B cell (primary cell): ENCODE measurements around the gene SKIC2.

ENCODE experiments used
- CTCF ChIP-seq: fragments of 200-600 bp; IDR thresholded peaks from one replicate; pipeline ENCODE4 v1.8.0; 2022; ENCODE audit warnings: antibody characterized with exemption, mild to moderate bottlenecking
- EZH2 ChIP-seq: IDR thresholded peaks from 2 replicates; pipeline ENCODE4 v1.6.1; 2012; ENCODE audit warnings: borderline replicate concordance, low read depth, mild to moderate bottlenecking, moderate library complexity, low read length; ENCODE audit not compliant: insufficient read depth, poor library complexity, severe bottlenecking

DNA sequence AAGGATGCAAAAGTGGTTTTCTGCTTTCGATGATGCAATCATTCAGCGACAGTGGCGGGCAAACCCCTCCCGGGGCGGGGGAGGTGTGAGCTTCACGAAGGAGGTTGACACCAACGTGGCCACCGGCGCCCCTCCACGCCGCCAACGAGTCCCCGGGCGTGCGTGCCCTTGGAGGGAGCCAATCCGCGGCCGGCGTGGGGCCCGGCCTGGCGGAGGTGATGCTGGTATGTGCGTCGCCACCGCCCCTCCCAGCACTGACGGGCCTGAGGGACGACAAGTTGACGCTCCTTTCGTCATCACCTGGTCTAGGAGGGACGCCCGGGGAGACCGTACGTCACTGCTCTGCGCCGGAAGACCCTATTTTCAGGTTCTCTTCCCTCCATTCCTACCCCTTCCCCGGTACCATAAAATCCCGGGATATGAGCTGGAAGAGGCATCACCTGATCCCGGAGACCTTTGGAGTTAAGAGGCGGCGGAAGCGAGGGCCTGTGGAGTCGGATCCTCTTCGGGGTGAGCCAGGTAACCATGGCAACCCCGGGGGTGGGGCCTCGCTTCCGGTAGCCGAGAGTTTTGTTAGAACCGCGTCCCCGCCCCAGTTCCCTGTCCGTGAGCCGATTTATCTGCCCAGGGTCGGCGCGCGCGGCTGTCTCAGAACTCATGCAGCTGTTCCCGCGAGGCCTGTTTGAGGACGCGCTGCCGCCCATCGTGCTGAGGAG lies 13.2 kb downstream of the SKIC2 start, which contains the start of gene DXO:
- TF ChIP-seq CTCF (no peak), EZH2 (no peak)
